Neural cell (in vitro differentiated cells): Measurements from ENCODE around the gene PACS2. TPM values are rescaled to one million over a fixed set of nuclear protein-coding genes. Genes with fewer than 3 reads are reported as not detected.

Experiments
- H2AFZ ChIP-seq: fragments of 200-600, 300-800 bp; sonication (generic), shearing (Covaris generic); 2 replicates; pipeline ENCODE4 v1.6.0; 2014; ENCODE audit warnings: low read depth, mild to moderate bottlenecking, antibody characterized with exemption, low read length, moderate library complexity
- H3F3A ChIP-seq: fragments of 200-600 bp; shearing (Covaris generic); 2 replicates; pipeline ENCODE4 v1.6.1; 2016; ENCODE audit warnings: mild to moderate bottlenecking, moderate library complexity, mixed read lengths, antibody characterized with exemption, low read length; ENCODE audit not compliant: insufficient read depth, poor library complexity, severe bottlenecking
- H3K27ac ChIP-seq: fragments of 200-600, 300-800 bp; sonication (generic), shearing (Covaris generic); 2 replicates; pipeline ENCODE4 v1.5.1; 2014; ENCODE audit warnings: mild to moderate bottlenecking, low read length, moderate library complexity
- H3K27me3 ChIP-seq: fragments of 300-800, 200-600 bp; sonication (generic), shearing (Covaris generic); 2 replicates; pipeline ENCODE4 v1.6.0; 2014; ENCODE audit warnings: mild to moderate bottlenecking, low read depth, low read length, moderate library complexity; ENCODE audit not compliant: insufficient read depth
- H3K36me3 ChIP-seq: fragments of 300-800, 200-600 bp; sonication (generic), shearing (Covaris generic); 2 replicates; pipeline ENCODE4 v1.5.1; 2014; ENCODE audit warnings: mild to moderate bottlenecking, antibody characterized with exemption, low read length, moderate library complexity; ENCODE audit not compliant: insufficient read depth
- H3K4me2 ChIP-seq: fragments of 300-800, 200-600 bp; sonication (generic), shearing (Covaris generic); 2 replicates; pipeline ENCODE4 v1.6.0; 2014; ENCODE audit warnings: mild to moderate bottlenecking, low read length
- H3K4me3 ChIP-seq: fragments of 300-800, 200-600 bp; sonication (generic), shearing (Covaris generic); 2 replicates; pipeline ENCODE4 v1.5.1; 2014; ENCODE audit warnings: mild to moderate bottlenecking, low read length, moderate library complexity
- H3K79me2 ChIP-seq: fragments of 200-600 bp; shearing (Covaris generic); replicated peaks from 2 replicates; pipeline ENCODE4 v1.6.0; 2014; ENCODE audit warnings: mild to moderate bottlenecking, low read length, moderate library complexity; ENCODE audit not compliant: insufficient read depth
- H3K9ac ChIP-seq: fragments of 300-800, 200-600 bp; sonication (generic), shearing (Covaris generic); 2 replicates; pipeline ENCODE4 v1.6.1; 2016; ENCODE audit warnings: mild to moderate bottlenecking, low read length, mixed read lengths
- H3K9me2 ChIP-seq: fragments of 200-600 bp; shearing (Covaris generic); 2 replicates; pipeline ENCODE4 v1.6.1; 2016; ENCODE audit warnings: mild to moderate bottlenecking, low read length, mixed read lengths; ENCODE audit not compliant: insufficient read depth
- H3K9me3 ChIP-seq: fragments of 200-600, 300-800 bp; sonication (generic), shearing (Covaris generic); 2 replicates; pipeline ENCODE4 v1.6.1; 2016; ENCODE audit warnings: mild to moderate bottlenecking, mixed run types, low read length, moderate library complexity, mixed read lengths
- H4K20me1 ChIP-seq: fragments of 200-600 bp; shearing (Covaris generic); 2 replicates; pipeline ENCODE4 v1.6.1; 2016; ENCODE audit warnings: mild to moderate bottlenecking, mixed run types; ENCODE audit not compliant: insufficient read depth
- EP300 ChIP-seq: fragments of 450-650 bp; conservative IDR thresholded peaks from 2 replicates; pipeline ENCODE4 v1.6.1; 2014; ENCODE audit warnings: antibody characterized with exemption, mild to moderate bottlenecking, moderate library complexity; ENCODE audit not compliant: poor library complexity, severe bottlenecking
- EZH2 ChIP-seq: fragments of 200-600, 300-800 bp; shearing (Covaris generic), sonication (generic); IDR thresholded peaks from 2 replicates; pipeline ENCODE4 v1.6.1; 2014; ENCODE audit warnings: antibody characterized with exemption, low read length, borderline replicate concordance, mild to moderate bottlenecking; ENCODE audit not compliant: insufficient read depth, poor library complexity, severe bottlenecking
- MXI1 ChIP-seq: fragments of 450-650 bp; conservative IDR thresholded peaks from 2 replicates; pipeline ENCODE4 v1.6.1; 2014; ENCODE audit warnings: antibody characterized with exemption, mild to moderate bottlenecking; ENCODE audit not compliant: poor library complexity, severe bottlenecking
- POLR2AphosphoS5 ChIP-seq: IDR thresholded peaks from 2 replicates; pipeline ENCODE4 v1.6.1; 2012
- RAD21 ChIP-seq: fragments of 450-650 bp; conservative IDR thresholded peaks from 2 replicates; pipeline ENCODE4 v1.6.1; 2014; ENCODE audit warnings: antibody characterized with exemption, mild to moderate bottlenecking, moderate library complexity
- SMC3 ChIP-seq: fragments of 450-650 bp; conservative IDR thresholded peaks from 2 replicates; pipeline ENCODE4 v1.6.1; 2014; ENCODE audit warnings: antibody characterized with exemption, mild to moderate bottlenecking, moderate library complexity; ENCODE audit not compliant: poor library complexity
- TAF1 ChIP-seq: IDR thresholded peaks from 2 replicates; pipeline ENCODE4 v1.6.1; 2012; ENCODE audit warnings: low read depth
- polyA plus RNA-seq: library from polyadenylated mRNA; depleted of rRNA; stranded (reverse); fragments of >200 nt; gene quantifications from 2 replicates; pipeline ENCODE4 v1.2.3, GENCODE V29; 2014
- TF ChIP-seq, protein P1 (sequence below): fragments of 450-650 bp; IDR thresholded peaks from 2 replicates; pipeline ENCODE4 v1.5.1; 2014; ENCODE audit warnings: antibody characterized with exemption, mild to moderate bottlenecking, moderate library complexity; ENCODE audit not compliant: poor library complexity, severe bottlenecking
- TF ChIP-seq, protein P2 (sequence below): IDR thresholded peaks from 2 replicates; pipeline ENCODE4 v1.6.1; 2012; ENCODE audit warnings: borderline replicate concordance

PACS2 gene
- polyA plus RNA-seq, 1 donor from 2014 or later: 77.7 TPM

DNA sequence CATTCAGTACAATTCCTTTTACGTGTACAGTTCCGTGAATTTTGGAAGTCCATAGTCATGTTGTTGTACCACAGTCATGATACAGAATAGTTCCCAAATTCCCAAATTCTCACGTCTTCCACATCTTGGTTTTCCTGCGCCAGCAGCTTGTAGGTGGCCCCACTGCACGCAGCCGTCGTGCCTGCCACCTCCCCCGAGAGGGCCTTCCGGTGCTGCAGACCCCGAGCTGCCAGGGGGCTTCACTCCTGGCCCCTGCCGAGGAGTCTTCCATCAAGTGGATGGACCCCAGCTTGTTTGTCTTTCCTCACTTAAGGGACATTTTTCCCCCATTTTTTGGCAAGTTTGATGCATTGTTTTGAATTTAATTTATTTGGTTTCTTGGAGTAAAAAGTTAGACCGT is 121.9 kb downstream of the PACS2 start:
- H3K9ac ChIP-seq: no peak overlapping the region
- peaks cover 34% of the 10 kb centered on the region for H3K79me2 ChIP-seq
- H2AFZ ChIP-seq: no peak overlapping the region
- H3K4me3 ChIP-seq: no peak overlapping the region
- no peak overlapping the region for H3K4me2 ChIP-seq
- no peaks in the 10 kb centered on the region for H3K27me3 ChIP-seq
- TF ChIP-seq TAF1: no peak
- TF ChIP-seq, protein P1, sequence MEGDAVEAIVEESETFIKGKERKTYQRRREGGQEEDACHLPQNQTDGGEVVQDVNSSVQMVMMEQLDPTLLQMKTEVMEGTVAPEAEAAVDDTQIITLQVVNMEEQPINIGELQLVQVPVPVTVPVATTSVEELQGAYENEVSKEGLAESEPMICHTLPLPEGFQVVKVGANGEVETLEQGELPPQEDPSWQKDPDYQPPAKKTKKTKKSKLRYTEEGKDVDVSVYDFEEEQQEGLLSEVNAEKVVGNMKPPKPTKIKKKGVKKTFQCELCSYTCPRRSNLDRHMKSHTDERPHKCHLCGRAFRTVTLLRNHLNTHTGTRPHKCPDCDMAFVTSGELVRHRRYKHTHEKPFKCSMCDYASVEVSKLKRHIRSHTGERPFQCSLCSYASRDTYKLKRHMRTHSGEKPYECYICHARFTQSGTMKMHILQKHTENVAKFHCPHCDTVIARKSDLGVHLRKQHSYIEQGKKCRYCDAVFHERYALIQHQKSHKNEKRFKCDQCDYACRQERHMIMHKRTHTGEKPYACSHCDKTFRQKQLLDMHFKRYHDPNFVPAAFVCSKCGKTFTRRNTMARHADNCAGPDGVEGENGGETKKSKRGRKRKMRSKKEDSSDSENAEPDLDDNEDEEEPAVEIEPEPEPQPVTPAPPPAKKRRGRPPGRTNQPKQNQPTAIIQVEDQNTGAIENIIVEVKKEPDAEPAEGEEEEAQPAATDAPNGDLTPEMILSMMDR: no peak
- TF ChIP-seq EP300: no peak
- no peak for TF ChIP-seq SMC3
- TF ChIP-seq MXI1: no peak
- no peak for TF ChIP-seq POLR2AphosphoS5
- no peak for TF ChIP-seq EZH2
- TF ChIP-seq, protein P2, sequence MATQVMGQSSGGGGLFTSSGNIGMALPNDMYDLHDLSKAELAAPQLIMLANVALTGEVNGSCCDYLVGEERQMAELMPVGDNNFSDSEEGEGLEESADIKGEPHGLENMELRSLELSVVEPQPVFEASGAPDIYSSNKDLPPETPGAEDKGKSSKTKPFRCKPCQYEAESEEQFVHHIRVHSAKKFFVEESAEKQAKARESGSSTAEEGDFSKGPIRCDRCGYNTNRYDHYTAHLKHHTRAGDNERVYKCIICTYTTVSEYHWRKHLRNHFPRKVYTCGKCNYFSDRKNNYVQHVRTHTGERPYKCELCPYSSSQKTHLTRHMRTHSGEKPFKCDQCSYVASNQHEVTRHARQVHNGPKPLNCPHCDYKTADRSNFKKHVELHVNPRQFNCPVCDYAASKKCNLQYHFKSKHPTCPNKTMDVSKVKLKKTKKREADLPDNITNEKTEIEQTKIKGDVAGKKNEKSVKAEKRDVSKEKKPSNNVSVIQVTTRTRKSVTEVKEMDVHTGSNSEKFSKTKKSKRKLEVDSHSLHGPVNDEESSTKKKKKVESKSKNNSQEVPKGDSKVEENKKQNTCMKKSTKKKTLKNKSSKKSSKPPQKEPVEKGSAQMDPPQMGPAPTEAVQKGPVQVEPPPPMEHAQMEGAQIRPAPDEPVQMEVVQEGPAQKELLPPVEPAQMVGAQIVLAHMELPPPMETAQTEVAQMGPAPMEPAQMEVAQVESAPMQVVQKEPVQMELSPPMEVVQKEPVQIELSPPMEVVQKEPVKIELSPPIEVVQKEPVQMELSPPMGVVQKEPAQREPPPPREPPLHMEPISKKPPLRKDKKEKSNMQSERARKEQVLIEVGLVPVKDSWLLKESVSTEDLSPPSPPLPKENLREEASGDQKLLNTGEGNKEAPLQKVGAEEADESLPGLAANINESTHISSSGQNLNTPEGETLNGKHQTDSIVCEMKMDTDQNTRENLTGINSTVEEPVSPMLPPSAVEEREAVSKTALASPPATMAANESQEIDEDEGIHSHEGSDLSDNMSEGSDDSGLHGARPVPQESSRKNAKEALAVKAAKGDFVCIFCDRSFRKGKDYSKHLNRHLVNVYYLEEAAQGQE: no peak
- no peak for TF ChIP-seq RAD21
- H3K9me2 ChIP-seq: no peaks in the 10 kb centered on the region
- H3K9me3 ChIP-seq: no peaks in the 10 kb centered on the region
- no peaks in the 10 kb centered on the region for H3F3A ChIP-seq
- H3K36me3 ChIP-seq: no peaks in the 10 kb centered on the region
- peaks cover 3% of the 10 kb centered on the region for H4K20me1 ChIP-seq
- H3K27ac ChIP-seq: no peak overlapping the region

DNA sequence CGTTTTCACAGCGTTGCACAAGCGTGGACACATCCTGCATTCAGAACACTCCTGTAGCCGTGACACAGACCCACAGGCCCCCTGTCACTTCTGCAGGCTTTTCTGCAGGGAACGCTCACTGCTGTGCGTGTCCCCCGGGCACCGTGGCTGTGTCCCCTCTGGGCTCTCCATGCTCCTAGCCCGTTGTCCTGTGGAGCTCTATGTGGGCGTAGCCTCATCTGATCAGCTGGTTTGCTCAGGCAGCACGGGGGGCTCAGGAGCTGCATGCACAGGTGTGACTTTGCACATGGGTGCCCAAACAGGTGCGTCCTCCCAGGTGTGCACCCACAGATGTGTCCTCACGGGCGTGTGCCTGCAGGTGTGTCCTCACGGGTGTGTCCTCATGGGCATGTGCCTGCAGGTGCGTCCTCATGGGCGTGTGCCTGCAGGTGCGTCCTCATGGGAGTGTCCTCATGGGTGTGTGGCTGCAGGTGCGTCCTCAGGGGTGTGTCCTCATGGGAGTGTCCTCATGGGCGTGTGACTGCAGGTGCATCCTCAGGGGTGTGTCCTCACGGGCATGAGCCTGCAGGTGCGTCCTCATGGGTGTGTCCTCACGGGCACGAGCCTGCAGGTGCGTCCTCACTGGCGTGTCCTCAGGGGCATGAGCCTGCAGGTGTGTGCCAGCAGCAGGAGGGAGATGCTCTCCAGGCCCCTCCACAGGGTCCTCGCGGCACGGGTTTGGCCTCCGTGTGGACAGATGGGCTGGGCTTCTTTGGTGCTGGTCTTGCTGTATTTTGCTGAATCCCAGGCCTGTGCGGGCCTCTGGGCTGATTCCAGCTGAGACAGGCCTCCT is 122.6 kb downstream of the PACS2 start:
- Histone ChIP-seq H3K27ac (no peak overlapping the region), H3K9me2 (no peaks in the 10 kb centered on the region), H2AFZ (no peak overlapping the region), H3K79me2 (peaks cover 34% of the 10 kb centered on the region), H3K9me3 (no peaks in the 10 kb centered on the region), H3K9ac (no peak overlapping the region), H3K4me3 (no peak overlapping the region), H3F3A (no peaks in the 10 kb centered on the region), H4K20me1 (peaks cover 3% of the 10 kb centered on the region), H3K27me3 (no peaks in the 10 kb centered on the region), H3K4me2 (no peak overlapping the region), H3K36me3 (no peaks in the 10 kb centered on the region)
- no peak for TF ChIP-seq MXI1
- no peak for TF ChIP-seq POLR2AphosphoS5
- no peak for TF ChIP-seq SMC3
- TF ChIP-seq, protein P2: no peak
- TF ChIP-seq, protein P1: no peak
- no peak for TF ChIP-seq EZH2
- no peak for TF ChIP-seq RAD21
- TF ChIP-seq TAF1: no peak
- TF ChIP-seq EP300: no peak
